OCI-LY1 (cell line): Measurements from ENCODE around the gene TMBIM6.
"Not testable (repeated sequence)": the region's sequence is repeated elsewhere in the genome, so short reads cannot be mapped to it uniquely, and the experiment has no call there.

Source experiments
- H2AFZ ChIP-seq: fragments of 200-600 bp; sonication (generic), shearing (Covaris generic); 2 replicates; pipeline ENCODE4 v1.6.0; 2014; ENCODE audit warnings: antibody characterized with exemption, mild to moderate bottlenecking, low read length
- H3F3A ChIP-seq: fragments of 200-600 bp; sonication (generic), shearing (Covaris generic); 2 replicates; pipeline ENCODE4 v1.6.0; 2014; ENCODE audit warnings: mild to moderate bottlenecking, antibody characterized with exemption, low read length, moderate library complexity; ENCODE audit not compliant: insufficient read depth
- H3K27ac ChIP-seq: fragments of 200-600 bp; sonication (generic); 2 replicates; pipeline ENCODE4 v1.5.1; 2014; ENCODE audit warnings: low read length, mixed run types, mild to moderate bottlenecking, low read depth; ENCODE audit not compliant: poor library complexity, severe bottlenecking
- H3K27me3 ChIP-seq: fragments of 200-600 bp; sonication (generic); 2 replicates; pipeline ENCODE4 v1.6.0; 2014; ENCODE audit warnings: antibody characterized with exemption, mild to moderate bottlenecking, low read length, moderate library complexity; ENCODE audit not compliant: insufficient read depth
- H3K36me3 ChIP-seq: fragments of 200-600 bp; sonication (generic); 2 replicates; pipeline ENCODE4 v1.6.1; 2014; ENCODE audit warnings: mild to moderate bottlenecking, antibody characterized with exemption, low read length, moderate library complexity, mixed read lengths; ENCODE audit not compliant: insufficient read depth
- H3K4me1 ChIP-seq: fragments of 200-600 bp; sonication (generic); 2 replicates; pipeline ENCODE4 v1.5.1; 2014; ENCODE audit warnings: mild to moderate bottlenecking, low read length, moderate library complexity; ENCODE audit not compliant: insufficient read depth, severe bottlenecking
- H3K4me2 ChIP-seq: fragments of 200-600 bp; sonication (generic), shearing (Covaris generic); 2 replicates; pipeline ENCODE4 v1.6.1; 2014; ENCODE audit warnings: low read length
- H3K4me3 ChIP-seq: fragments of 200-600 bp; sonication (generic); 2 replicates; pipeline ENCODE4 v1.5.1; 2014; ENCODE audit warnings: low read length, low read depth, mild to moderate bottlenecking, mixed read lengths; ENCODE audit not compliant: poor library complexity, severe bottlenecking
- H3K79me2 ChIP-seq: fragments of 200-600 bp; shearing (Covaris generic); 2 replicates; pipeline ENCODE4 v1.6.1; 2016; ENCODE audit warnings: mixed run types, low read length, mixed read lengths; ENCODE audit not compliant: insufficient read depth
- H3K9ac ChIP-seq: fragments of 200-600 bp; sonication (generic), shearing (Covaris generic); 2 replicates; pipeline ENCODE4 v1.6.1; 2014; ENCODE audit warnings: mild to moderate bottlenecking, low read length, mixed read lengths
- H3K9me2 ChIP-seq: fragments of 200-600 bp; sonication (generic), shearing (Covaris generic); 2 replicates; pipeline ENCODE4 v1.6.1; 2014; ENCODE audit warnings: low read depth, mild to moderate bottlenecking, low read length, mixed read lengths
- H3K9me3 ChIP-seq: fragments of 200-600 bp; shearing (Covaris generic); 2 replicates; pipeline ENCODE4 v1.6.1; 2014; ENCODE audit warnings: low read length, mixed read lengths
- H4K20me1 ChIP-seq: fragments of 200-600 bp; sonication (generic), shearing (Covaris generic); 2 replicates; pipeline ENCODE4 v1.6.0; 2016; ENCODE audit warnings: mild to moderate bottlenecking, low read length; ENCODE audit not compliant: insufficient read depth
- EZH2 ChIP-seq: fragments of 200-600 bp; sonication (generic), shearing (Covaris generic); IDR thresholded peaks from 2 replicates; pipeline ENCODE4 v1.8.0; 2017; ENCODE audit warnings: borderline replicate concordance, mixed run types, mild to moderate bottlenecking, antibody characterized with exemption, low read length, moderate library complexity, mixed read lengths
- TF ChIP-seq, protein P1 (sequence below): fragments of 200-600 bp; sonication (generic), shearing (Covaris generic); IDR thresholded peaks from 2 replicates; pipeline ENCODE4 v1.5.1; 2017; ENCODE audit warnings: mild to moderate bottlenecking, antibody characterized with exemption, low read length, moderate library complexity, mixed read lengths

Gene TMBIM6

DNA sequence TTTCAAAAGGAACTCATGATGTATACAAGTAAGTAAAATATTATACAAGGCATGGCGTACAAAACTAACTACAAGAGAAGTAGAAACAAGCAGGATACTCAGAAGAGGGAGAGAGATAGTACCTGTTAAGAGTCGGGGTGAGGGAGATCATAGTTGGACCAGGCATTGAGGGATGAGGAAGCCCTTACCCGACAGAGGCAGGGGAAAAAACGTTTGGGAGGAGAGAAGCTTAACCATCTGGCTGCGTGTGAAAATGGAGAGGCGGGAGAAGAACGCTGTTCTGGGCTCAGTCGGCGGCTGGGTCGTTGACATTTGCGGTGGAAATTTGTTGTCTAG is 33.6 kb upstream of the TMBIM6 start:
- H3K4me3 ChIP-seq, result no peak overlapping the region
- no peaks in the 10 kb centered on the region for H3F3A ChIP-seq
- no peaks in the 10 kb centered on the region for H3K36me3 ChIP-seq
- no peaks in the 10 kb centered on the region for H4K20me1 ChIP-seq
- no peaks in the 10 kb centered on the region for H3K27me3 ChIP-seq
- no peaks in the 10 kb centered on the region for H3K9me3 ChIP-seq
- no peak overlapping the region for H2AFZ ChIP-seq
- peaks cover 22% of the 10 kb centered on the region for H3K4me1 ChIP-seq
- TF ChIP-seq, protein P1, sequence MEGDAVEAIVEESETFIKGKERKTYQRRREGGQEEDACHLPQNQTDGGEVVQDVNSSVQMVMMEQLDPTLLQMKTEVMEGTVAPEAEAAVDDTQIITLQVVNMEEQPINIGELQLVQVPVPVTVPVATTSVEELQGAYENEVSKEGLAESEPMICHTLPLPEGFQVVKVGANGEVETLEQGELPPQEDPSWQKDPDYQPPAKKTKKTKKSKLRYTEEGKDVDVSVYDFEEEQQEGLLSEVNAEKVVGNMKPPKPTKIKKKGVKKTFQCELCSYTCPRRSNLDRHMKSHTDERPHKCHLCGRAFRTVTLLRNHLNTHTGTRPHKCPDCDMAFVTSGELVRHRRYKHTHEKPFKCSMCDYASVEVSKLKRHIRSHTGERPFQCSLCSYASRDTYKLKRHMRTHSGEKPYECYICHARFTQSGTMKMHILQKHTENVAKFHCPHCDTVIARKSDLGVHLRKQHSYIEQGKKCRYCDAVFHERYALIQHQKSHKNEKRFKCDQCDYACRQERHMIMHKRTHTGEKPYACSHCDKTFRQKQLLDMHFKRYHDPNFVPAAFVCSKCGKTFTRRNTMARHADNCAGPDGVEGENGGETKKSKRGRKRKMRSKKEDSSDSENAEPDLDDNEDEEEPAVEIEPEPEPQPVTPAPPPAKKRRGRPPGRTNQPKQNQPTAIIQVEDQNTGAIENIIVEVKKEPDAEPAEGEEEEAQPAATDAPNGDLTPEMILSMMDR, result no peak
- TF ChIP-seq EZH2, result no peak
- H3K4me2 ChIP-seq, result no peak overlapping the region
- no peak overlapping the region for H3K27ac ChIP-seq
- no peaks in the 10 kb centered on the region for H3K9me2 ChIP-seq
- no peak overlapping the region for H3K9ac ChIP-seq
- H3K79me2 ChIP-seq, result no peaks in the 10 kb centered on the region

DNA sequence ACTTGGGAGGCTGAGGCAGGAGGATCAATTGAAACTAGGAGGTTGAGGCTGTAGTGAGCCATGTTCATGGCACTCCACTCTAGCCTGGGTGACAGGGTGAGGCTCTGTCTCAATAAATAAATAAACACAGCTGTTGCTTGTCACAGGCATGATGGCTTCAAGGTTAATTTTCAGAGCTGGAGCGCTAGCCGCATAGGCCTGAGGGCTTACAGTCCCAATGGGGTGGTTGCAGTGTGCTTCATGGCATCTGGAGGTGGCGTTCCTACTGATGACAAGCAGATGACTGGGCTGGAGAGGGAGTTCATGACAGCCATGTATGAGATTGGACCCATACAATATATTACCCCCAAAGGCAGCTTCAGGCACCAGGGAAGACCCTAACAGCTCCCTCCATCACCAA is 32.5 kb upstream of the TMBIM6 start:
- no peaks in the 10 kb centered on the region for H3F3A ChIP-seq
- no peak overlapping the region for H3K27ac ChIP-seq
- no peak overlapping the region for H3K4me3 ChIP-seq
- peaks cover 14% of the 10 kb centered on the region for H3K4me1 ChIP-seq
- H4K20me1 ChIP-seq, result no peaks in the 10 kb centered on the region
- H3K27me3 ChIP-seq, result no peaks in the 10 kb centered on the region
- no peaks in the 10 kb centered on the region for H3K9me3 ChIP-seq
- TF ChIP-seq EZH2, result no peak
- TF ChIP-seq, protein P1, result no peak
- H3K9ac ChIP-seq, result no peak overlapping the region
- H3K4me2 ChIP-seq, result no peak overlapping the region
- no peaks in the 10 kb centered on the region for H3K36me3 ChIP-seq
- H3K9me2 ChIP-seq, result no peaks in the 10 kb centered on the region
- H2AFZ ChIP-seq, result no peak overlapping the region
- no peaks in the 10 kb centered on the region for H3K79me2 ChIP-seq

DNA sequence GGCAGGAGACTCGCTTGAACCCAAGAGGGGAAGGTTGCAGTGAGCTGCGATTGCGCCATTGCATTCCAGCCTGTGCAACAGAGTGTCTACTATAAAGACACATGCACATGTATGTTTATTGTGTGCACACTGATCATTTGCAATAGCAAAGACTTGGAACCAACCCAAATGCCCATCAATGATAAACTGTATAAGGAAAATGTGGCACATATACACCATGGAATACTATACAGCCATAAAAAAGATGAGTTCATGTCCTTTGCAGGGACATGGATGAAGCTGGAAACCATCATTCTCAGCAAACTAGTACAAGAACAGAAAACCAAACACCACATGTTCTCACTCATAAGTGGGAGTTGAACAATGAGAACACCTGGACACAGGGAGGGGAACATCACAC is 27.4 kb upstream of the TMBIM6 start:
- H3K27ac ChIP-seq, H3F3A ChIP-seq, H3K27me3 ChIP-seq, H3K36me3 ChIP-seq, H4K20me1 ChIP-seq, H3K9me2 ChIP-seq, H3K9me3 ChIP-seq, H3K9ac ChIP-seq, H2AFZ ChIP-seq, H3K4me3 ChIP-seq, H3K4me2 ChIP-seq, H3K79me2 ChIP-seq, H3K4me1 ChIP-seq: not testable (repeated sequence)

DNA sequence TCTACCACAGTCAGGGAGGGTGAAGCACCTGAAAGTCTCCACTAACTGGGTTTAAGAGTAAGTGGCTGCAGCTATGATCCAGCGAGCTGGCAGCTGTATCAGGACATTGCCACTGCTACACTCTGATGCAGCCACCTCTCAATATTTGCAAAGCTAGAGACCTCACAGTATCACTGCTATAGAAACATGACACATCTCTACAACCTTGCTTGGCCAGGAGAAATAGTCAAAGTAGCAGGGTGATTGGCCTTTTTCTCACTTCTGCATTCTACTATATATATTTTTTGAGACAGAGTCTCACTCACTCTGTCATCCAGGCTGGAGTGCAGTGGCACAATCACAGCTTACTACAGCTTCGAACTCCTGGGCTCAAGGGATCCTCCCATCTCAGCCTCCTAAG is 24.8 kb upstream of the TMBIM6 start:
- H4K20me1 ChIP-seq, result no peaks in the 10 kb centered on the region
- H3K79me2 ChIP-seq, result no peaks in the 10 kb centered on the region
- no peaks in the 10 kb centered on the region for H3K27me3 ChIP-seq
- H3K4me3 ChIP-seq, result no peak overlapping the region
- no peak overlapping the region for H2AFZ ChIP-seq
- H3K27ac ChIP-seq, result no peak overlapping the region
- H3K9ac ChIP-seq, result no peak overlapping the region
- no peaks in the 10 kb centered on the region for H3K9me2 ChIP-seq
- no peaks in the 10 kb centered on the region for H3K36me3 ChIP-seq
- H3F3A ChIP-seq, result no peaks in the 10 kb centered on the region
- no peak for TF ChIP-seq EZH2
- TF ChIP-seq, protein P1, result no peak
- H3K4me2 ChIP-seq, result no peak overlapping the region
- no peaks in the 10 kb centered on the region for H3K4me1 ChIP-seq
- H3K9me3 ChIP-seq, result no peaks in the 10 kb centered on the region

DNA sequence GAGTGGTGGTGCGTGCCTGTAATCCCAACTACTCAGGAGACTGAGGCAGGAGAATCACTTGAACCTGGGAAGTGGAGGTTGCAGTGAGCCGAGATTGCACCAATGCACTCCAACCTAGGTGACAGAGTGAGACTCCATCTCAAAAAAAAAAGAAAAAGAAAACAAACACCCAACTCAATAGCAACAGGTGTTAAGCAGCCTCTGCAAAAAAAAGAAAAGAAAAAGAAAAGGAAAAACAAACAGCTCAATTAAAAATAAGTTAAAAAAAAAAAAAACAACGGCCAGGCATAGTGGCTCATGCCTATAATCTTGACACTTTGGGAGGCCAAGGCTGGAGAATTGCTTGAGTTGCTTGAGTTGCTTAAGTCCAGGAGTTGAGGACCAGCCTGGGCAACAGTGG is 23.6 kb upstream of the TMBIM6 start:
- H3F3A ChIP-seq, H3K27me3 ChIP-seq, H3K4me1 ChIP-seq, H3K4me2 ChIP-seq, H3K36me3 ChIP-seq, H3K27ac ChIP-seq, H3K9me3 ChIP-seq, H3K9me2 ChIP-seq, H3K9ac ChIP-seq, H2AFZ ChIP-seq, H4K20me1 ChIP-seq, H3K4me3 ChIP-seq, H3K79me2 ChIP-seq: not testable (repeated sequence)
